HepG2 (cell line): Measurements from ENCODE around the gene PEMT. TPM values are rescaled to one million over a fixed set of nuclear protein-coding genes. Genes with fewer than 3 reads are reported as not detected.
A peak's percentile ranks its signal among the peaks of the same experiment; 100 is the strongest.

Source experiments
- HNRNPLL ChIP-seq: fragments of 200-400 bp; formaldehyde crosslinking; IDR thresholded peaks from 2 replicates; pipeline ENCODE4 v1.6.1; 2017; ENCODE audit warnings: mild to moderate bottlenecking, low read depth, low read length; ENCODE audit not compliant: poor library complexity, severe bottlenecking
- IRF2 ChIP-seq: IDR thresholded peaks from 2 replicates; pipeline ENCODE4 v1.6.1; 2018; ENCODE audit warnings: missing genetic modification reagents, missing compliant biosample characterization
- KLF6 ChIP-seq: IDR thresholded peaks from 2 replicates; pipeline ENCODE4 v1.8.0; 2016; ENCODE audit warnings: missing biosample characterization, missing genetic modification reagents
- NR2C2 ChIP-seq: sonication (generic); formaldehyde crosslinking; IDR thresholded peaks from 2 replicates; pipeline ENCODE4 v1.4.0; 2020; ENCODE audit warnings: missing genetic modification reagents, mild to moderate bottlenecking, moderate library complexity, borderline replicate concordance
- RAD21 ChIP-seq: fragments of 450-650 bp; formaldehyde crosslinking; IDR thresholded peaks from 2 replicates; pipeline ENCODE4 v1.5.0; 2020; ENCODE audit warnings: mild to moderate bottlenecking
- SNAI1 ChIP-seq: sonication (generic); formaldehyde crosslinking; IDR thresholded peaks from 2 replicates; pipeline ENCODE4 v1.5.0; 2020; ENCODE audit warnings: mild to moderate bottlenecking, missing genetic modification reagents, borderline replicate concordance
- TBP ChIP-seq: sonication (generic); formaldehyde crosslinking; IDR thresholded peaks from 2 replicates; pipeline ENCODE4 v1.5.0; 2020; ENCODE audit warnings: missing genetic modification reagents
- ZFP36L1 ChIP-seq: sonication (generic); formaldehyde crosslinking; IDR thresholded peaks from 2 replicates; pipeline ENCODE4 v1.8.0; 2022; ENCODE audit warnings: mild to moderate bottlenecking, missing genetic modification reagents, moderate library complexity
- ZNF10 ChIP-seq: sonication (generic); formaldehyde crosslinking; IDR thresholded peaks from 2 replicates; pipeline ENCODE4 v1.4.0; 2020; ENCODE audit warnings: mild to moderate bottlenecking, low read depth, missing genetic modification reagents, borderline replicate concordance
- ZNF331 ChIP-seq: sonication (generic); formaldehyde crosslinking; IDR thresholded peaks from 2 replicates; pipeline ENCODE4 v1.4.0; 2020; ENCODE audit warnings: missing genetic modification reagents
- ZNF34 ChIP-seq: sonication (generic); formaldehyde crosslinking; IDR thresholded peaks from 2 replicates; pipeline ENCODE4 v1.4.0; 2020; ENCODE audit warnings: mild to moderate bottlenecking, missing genetic modification reagents, borderline replicate concordance
- ZNF562 ChIP-seq: sonication (generic); formaldehyde crosslinking; IDR thresholded peaks from 2 replicates; pipeline ENCODE4 v1.8.0; 2022; ENCODE audit warnings: missing genetic modification reagents, borderline replicate concordance
- ZNF577 ChIP-seq: sonication (generic); formaldehyde crosslinking; IDR thresholded peaks from 2 replicates; pipeline ENCODE4 v1.4.0; 2020; ENCODE audit warnings: mild to moderate bottlenecking, low read depth, missing genetic modification reagents, borderline replicate concordance
- ZNF878 ChIP-seq: sonication (generic); formaldehyde crosslinking; IDR thresholded peaks from 2 replicates; pipeline ENCODE4 v1.8.1; 2023; ENCODE audit warnings: mild to moderate bottlenecking, missing genetic modification reagents, moderate library complexity
- polyA plus RNA-seq, 8 experiments: library from polyadenylated mRNA; depleted of rRNA in 3 of 8; stranded (reverse) in 7 of 8; unstranded in 1 of 8; fragments of >200 nt; fragmentation: Illumina TruSeq in 4 of 8; extraction: Trizol in 4 of 8; gene quantifications; 2 replicates each; pipeline versions ENCODE4 v1.2.1 to v1.2.3, GENCODE V29; 2011 to 2016; ENCODE audit warnings: low read depth in 4 of 8, missing spikeins in 1 of 8, mixed read lengths in 1 of 8; ENCODE audit not compliant: insufficient read depth in 1 of 8
- total RNA-seq, 5 experiments: library from RNA; depleted of rRNA; stranded (reverse); fragments of >200 nt; fragmentation: Illumina TruSeq; extraction: Trizol; gene quantifications; 2 replicates each; pipeline ENCODE4 v1.2.3, GENCODE V29; 2016; ENCODE audit warnings: low read depth in 1 of 5
- TF ChIP-seq, protein P1 (sequence below): sonication (generic); formaldehyde crosslinking; IDR thresholded peaks from 2 replicates; pipeline ENCODE4 v1.8.0; 2022; ENCODE audit warnings: missing genetic modification reagents, mild to moderate bottlenecking, moderate library complexity, borderline replicate concordance
- TF ChIP-seq, protein P2 (sequence below): sonication (generic); formaldehyde crosslinking; IDR thresholded peaks from 2 replicates; pipeline ENCODE4 v1.4.0; 2020; ENCODE audit warnings: mild to moderate bottlenecking, missing genetic modification reagents
- TF ChIP-seq, protein P3 (sequence below): sonication (generic); formaldehyde crosslinking; IDR thresholded peaks from 2 replicates; pipeline ENCODE4 v1.8.0; 2022; ENCODE audit warnings: mild to moderate bottlenecking, missing genetic modification reagents, moderate library complexity
- TF ChIP-seq, protein P4 (sequence below): sonication (generic); formaldehyde crosslinking; IDR thresholded peaks from 2 replicates; pipeline ENCODE4 v1.4.0; 2020; ENCODE audit warnings: missing genetic modification reagents, borderline replicate concordance

The PEMT gene
- total and polyA plus RNA-seq, 2 of the 13 experiments (the other 11 are each of a cell fraction or from before 2014, with no cell fraction given): 31.7 to 43.6 TPM

DNA sequence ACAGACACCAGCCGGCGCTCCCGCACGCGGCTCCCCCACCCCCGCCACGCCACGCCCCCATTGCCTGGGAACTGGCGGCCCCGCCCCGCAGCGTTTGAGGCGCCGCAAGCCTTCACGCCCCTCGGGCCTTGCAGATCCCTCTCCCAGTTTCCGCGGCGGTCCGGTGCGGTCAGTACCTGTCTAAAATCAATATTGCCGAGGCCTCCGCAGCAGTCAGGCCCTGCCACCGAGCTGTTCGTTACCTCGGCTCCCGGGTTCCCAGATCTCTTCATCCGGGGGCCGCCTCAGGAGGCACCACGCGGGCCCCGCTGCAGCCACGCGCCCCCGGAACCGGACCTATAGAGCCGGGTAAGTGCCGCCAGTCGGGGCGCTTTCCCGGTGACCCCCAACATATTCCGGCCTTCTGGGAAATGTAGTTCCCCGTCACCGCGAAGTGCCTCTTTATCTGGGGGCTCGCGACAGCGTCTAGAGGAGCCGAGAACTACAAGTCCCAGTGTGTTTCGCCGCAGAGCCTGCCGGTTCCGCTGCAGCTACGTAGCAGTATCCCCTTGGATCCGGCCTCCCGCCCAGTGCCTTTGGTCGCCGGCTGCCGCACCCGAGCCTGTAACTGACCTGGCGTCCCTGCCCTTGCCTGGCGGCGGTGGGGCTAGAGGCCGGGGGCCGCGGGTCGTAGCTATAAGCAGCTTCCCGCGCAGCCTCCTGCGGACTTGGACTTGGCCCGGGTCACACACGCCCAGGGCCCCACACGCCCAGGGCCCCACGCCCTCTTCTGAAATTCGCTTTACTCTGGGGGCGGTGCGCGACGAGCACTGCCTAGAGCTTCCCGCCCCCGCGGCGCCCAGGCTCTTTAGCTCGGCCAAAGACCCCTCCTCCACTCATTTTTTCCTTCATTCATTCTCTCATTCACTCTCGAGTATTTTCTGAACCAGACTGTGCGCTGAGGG, at the start of gene PEMT (continued):
- TF ChIP-seq ZNF562 (CRISPR knock-in tag): no peak
- TF ChIP-seq, protein P1, sequence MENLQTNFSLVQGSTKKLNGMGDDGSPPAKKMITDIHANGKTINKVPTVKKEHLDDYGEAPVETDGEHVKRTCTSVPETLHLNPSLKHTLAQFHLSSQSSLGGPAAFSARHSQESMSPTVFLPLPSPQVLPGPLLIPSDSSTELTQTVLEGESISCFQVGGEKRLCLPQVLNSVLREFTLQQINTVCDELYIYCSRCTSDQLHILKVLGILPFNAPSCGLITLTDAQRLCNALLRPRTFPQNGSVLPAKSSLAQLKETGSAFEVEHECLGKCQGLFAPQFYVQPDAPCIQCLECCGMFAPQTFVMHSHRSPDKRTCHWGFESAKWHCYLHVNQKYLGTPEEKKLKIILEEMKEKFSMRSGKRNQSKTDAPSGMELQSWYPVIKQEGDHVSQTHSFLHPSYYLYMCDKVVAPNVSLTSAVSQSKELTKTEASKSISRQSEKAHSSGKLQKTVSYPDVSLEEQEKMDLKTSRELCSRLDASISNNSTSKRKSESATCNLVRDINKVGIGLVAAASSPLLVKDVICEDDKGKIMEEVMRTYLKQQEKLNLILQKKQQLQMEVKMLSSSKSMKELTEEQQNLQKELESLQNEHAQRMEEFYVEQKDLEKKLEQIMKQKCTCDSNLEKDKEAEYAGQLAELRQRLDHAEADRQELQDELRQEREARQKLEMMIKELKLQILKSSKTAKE (CRISPR knock-in tag): 0 out of 2 replicates have a peak, but pooled peaks have one; percentile 43
- peak; percentile 0; the same call in 1 of the 2 replicates for TF ChIP-seq ZNF878 (CRISPR knock-in tag)
- no peak for TF ChIP-seq ZNF10 (CRISPR knock-in tag)
- 0 out of 2 replicates have a peak, but pooled peaks have one; percentile 52 for TF ChIP-seq TBP (CRISPR knock-in tag)
- TF ChIP-seq ZFP36L1: no peak
- TF ChIP-seq IRF2: peak; percentile 68; the same call in 1 of the 2 replicates
- TF ChIP-seq SNAI1: peak; percentile 92; the same call in 1 of the 2 replicates
- TF ChIP-seq KLF6 (CRISPR knock-in tag): no peak
- peak; percentile 66 for TF ChIP-seq HNRNPLL
- TF ChIP-seq ZNF577 (CRISPR knock-in tag): no peak
- TF ChIP-seq ZNF331 (CRISPR knock-in tag): peak; percentile 47; the same call in 1 of the 2 replicates
- peak; percentile 40 for TF ChIP-seq RAD21 (CRISPR knock-in tag)
- peak; percentile 91 for TF ChIP-seq NR2C2
- TF ChIP-seq, protein P2, sequence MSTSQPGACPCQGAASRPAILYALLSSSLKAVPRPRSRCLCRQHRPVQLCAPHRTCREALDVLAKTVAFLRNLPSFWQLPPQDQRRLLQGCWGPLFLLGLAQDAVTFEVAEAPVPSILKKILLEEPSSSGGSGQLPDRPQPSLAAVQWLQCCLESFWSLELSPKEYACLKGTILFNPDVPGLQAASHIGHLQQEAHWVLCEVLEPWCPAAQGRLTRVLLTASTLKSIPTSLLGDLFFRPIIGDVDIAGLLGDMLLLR (CRISPR knock-in tag): no peak; the same call in 1 of the 2 replicates
- TF ChIP-seq, protein P3, sequence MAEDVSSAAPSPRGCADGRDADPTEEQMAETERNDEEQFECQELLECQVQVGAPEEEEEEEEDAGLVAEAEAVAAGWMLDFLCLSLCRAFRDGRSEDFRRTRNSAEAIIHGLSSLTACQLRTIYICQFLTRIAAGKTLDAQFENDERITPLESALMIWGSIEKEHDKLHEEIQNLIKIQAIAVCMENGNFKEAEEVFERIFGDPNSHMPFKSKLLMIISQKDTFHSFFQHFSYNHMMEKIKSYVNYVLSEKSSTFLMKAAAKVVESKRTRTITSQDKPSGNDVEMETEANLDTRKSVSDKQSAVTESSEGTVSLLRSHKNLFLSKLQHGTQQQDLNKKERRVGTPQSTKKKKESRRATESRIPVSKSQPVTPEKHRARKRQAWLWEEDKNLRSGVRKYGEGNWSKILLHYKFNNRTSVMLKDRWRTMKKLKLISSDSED: no peak
- 0 out of 2 replicates have a peak, but pooled peaks have one; percentile 68 for TF ChIP-seq ZNF34 (CRISPR knock-in tag)
- TF ChIP-seq, protein P4, sequence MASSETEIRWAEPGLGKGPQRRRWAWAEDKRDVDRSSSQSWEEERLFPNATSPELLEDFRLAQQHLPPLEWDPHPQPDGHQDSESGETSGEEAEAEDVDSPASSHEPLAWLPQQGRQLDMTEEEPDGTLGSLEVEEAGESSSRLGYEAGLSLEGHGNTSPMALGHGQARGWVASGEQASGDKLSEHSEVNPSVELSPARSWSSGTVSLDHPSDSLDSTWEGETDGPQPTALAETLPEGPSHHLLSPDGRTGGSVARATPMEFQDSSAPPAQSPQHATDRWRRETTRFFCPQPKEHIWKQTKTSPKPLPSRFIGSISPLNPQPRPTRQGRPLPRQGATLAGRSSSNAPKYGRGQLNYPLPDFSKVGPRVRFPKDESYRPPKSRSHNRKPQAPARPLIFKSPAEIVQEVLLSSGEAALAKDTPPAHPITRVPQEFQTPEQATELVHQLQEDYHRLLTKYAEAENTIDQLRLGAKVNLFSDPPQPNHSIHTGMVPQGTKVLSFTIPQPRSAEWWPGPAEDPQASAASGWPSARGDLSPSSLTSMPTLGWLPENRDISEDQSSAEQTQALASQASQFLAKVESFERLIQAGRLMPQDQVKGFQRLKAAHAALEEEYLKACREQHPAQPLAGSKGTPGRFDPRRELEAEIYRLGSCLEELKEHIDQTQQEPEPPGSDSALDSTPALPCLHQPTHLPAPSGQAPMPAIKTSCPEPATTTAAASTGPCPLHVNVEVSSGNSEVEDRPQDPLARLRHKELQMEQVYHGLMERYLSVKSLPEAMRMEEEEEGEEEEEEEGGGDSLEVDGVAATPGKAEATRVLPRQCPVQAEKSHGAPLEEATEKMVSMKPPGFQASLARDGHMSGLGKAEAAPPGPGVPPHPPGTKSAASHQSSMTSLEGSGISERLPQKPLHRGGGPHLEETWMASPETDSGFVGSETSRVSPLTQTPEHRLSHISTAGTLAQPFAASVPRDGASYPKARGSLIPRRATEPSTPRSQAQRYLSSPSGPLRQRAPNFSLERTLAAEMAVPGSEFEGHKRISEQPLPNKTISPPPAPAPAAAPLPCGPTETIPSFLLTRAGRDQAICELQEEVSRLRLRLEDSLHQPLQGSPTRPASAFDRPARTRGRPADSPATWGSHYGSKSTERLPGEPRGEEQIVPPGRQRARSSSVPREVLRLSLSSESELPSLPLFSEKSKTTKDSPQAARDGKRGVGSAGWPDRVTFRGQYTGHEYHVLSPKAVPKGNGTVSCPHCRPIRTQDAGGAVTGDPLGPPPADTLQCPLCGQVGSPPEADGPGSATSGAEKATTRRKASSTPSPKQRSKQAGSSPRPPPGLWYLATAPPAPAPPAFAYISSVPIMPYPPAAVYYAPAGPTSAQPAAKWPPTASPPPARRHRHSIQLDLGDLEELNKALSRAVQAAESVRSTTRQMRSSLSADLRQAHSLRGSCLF (CRISPR knock-in tag): no peak
